ENCODE measurements around the gene CHST15.

The CHST15 gene

GRCh38 chr10:123995082-123995460 is 98.3 kb downstream of the CHST15 start:
- DNase-seq = no peak

- DNase-seq = peak; percentile 82
These were observed 98.8 kb downstream of the CHST15 start for GRCh38 chr10:123994417-123995081.

GRCh38 chr10:123993534-123994416 is 99.6 kb downstream of the CHST15 start:
- no peak for DNase-seq

GRCh38 chr10:123991611-123992570 is 101.5 kb downstream of the CHST15 start:
- DNase-seq = no peak

- DNase-seq = no peak
These were observed 102.5 kb downstream of the CHST15 start for GRCh38 chr10:123990889-123991288.

GRCh38 chr10:123988694-123989093 is 104.7 kb downstream of the CHST15 start:
- no peak for DNase-seq

- DNase-seq = no peak
These were observed 106.7 kb downstream of the CHST15 start for GRCh38 chr10:123986736-123987135.

- DNase-seq = no peak
These were observed 119.0 kb downstream of the CHST15 start for GRCh38 chr10:123974406-123974805.

- no peak for DNase-seq
These were observed 120.7 kb downstream of the CHST15 start for GRCh38 chr10:123972481-123973401.

- no peak for DNase-seq
These were observed 122.5 kb downstream of the CHST15 start for GRCh38 chr10:123970927-123971286.

- DNase-seq = no peak
These were observed 123.0 kb downstream of the CHST15 start for GRCh38 chr10:123970207-123970926.

- DNase-seq = peak; percentile 32
These were observed 125.7 kb downstream of the CHST15 start for GRCh38 chr10:123967626-123968243.

- DNase-seq = no peak
These were observed 126.5 kb downstream of the CHST15 start for GRCh38 chr10:123966896-123967231.

- DNase-seq = no peak
These were observed 127.2 kb downstream of the CHST15 start for GRCh38 chr10:123965973-123966895.

- no peak for DNase-seq
These were observed 128.4 kb downstream of the CHST15 start for GRCh38 chr10:123964953-123965352.

- DNase-seq = no peak
These were observed 130.5 kb downstream of the CHST15 start for GRCh38 chr10:123962756-123963530.

GRCh38 chr10:123958241-123958640 is 135.2 kb downstream of the CHST15 start:
- no peak for DNase-seq
